Testis (tissue), 3 donors: ENCODE data around the gene DPP6. TPM values are rescaled to one million over a fixed set of nuclear protein-coding genes. Genes with fewer than 3 reads are reported as not detected.

ENCODE experiments used
- DNase-seq: peaks from one replicate; pipeline ENCODE4 v3.0.0-alpha.2; 2019
- H3K27ac ChIP-seq, 2 donors: fragments of 200-600 bp; sonication (generic); one replicate each; pipeline ENCODE4 v1.5.1; 2019
- H3K27me3 ChIP-seq: fragments of 200-600 bp; sonication (generic); one replicate; pipeline ENCODE4 v1.5.1; 2019
- H3K36me3 ChIP-seq: fragments of 200-600 bp; sonication (generic); one replicate; pipeline ENCODE4 v1.5.1; 2017; ENCODE audit warnings: low read depth; ENCODE audit errors: missing control alignments
- H3K4me1 ChIP-seq: fragments of 200-600 bp; sonication (generic); one replicate; pipeline ENCODE4 v1.5.1; 2019
- H3K4me3 ChIP-seq, 2 donors: fragments of 200-600 bp; sonication (generic); one replicate each; pipeline ENCODE4 v1.5.1; 2017 to 2019
- H3K9me3 ChIP-seq: fragments of 200-600 bp; sonication (generic); one replicate; pipeline ENCODE4 v1.5.1; 2017
- CTCF ChIP-seq, 3 experiments: fragments of 450-650 bp in 2 of 3; fragments of 200-600 bp in 1 of 3; sonication (generic) in 1 of 3; IDR thresholded peaks; one replicate each; pipeline ENCODE4 v1.5.1; 2016 to 2019; ENCODE audit warnings: antibody characterized with exemption in 3 of 3, mild to moderate bottlenecking in 2 of 3, moderate library complexity in 1 of 3
- POLR2A ChIP-seq: fragments of 450-650 bp; IDR thresholded peaks from one replicate; pipeline ENCODE4 v1.6.1; 2017; ENCODE audit warnings: antibody characterized with exemption, mild to moderate bottlenecking, moderate library complexity
- WGBS, 2 donors: methylation state at CpG; one replicate each; pipeline ENCODE4 v1.1.5; 2018; 5-methylcytosine and 5-hydroxymethylcytosine counted together
- intact Hi-C: fragments of 100-400 bp; cut with DNase I; formaldehyde crosslinking; loops from one replicate; pipeline ENCODE4 v1.15.1; 2023; ENCODE audit warnings: low total_unique reads
- polyA plus RNA-seq: library from polyadenylated mRNA; stranded (reverse); fragments of 350-450 nt; fragmentation: Illumina TruSeq; extraction: RNeasy Lipid Tissue Mini Kit (QIAGEN cat#74804); gene quantifications from one replicate; pipeline ENCODE4 v1.2.3, GENCODE V29; 2014; ENCODE audit warnings: low read depth, low replicate concordance; ENCODE audit not compliant: insufficient read depth
- total RNA-seq, 2 donors: library from RNA; depleted of rRNA; stranded (reverse); fragments of >200 nt; gene quantifications; one replicate each; pipeline ENCODE4 v1.2.3, GENCODE V29; 2016

The DPP6 gene
- total and polyA plus RNA-seq, 3 donors from 2014 or later: 26.0 to 78.3 (median 52.8) TPM

GRCh38 chr7:154332811-154333580 is 280.8 kb downstream of the DPP6 start:
- no peak for TF ChIP-seq CTCF (IDR thresholded peaks at IDR 0.05)
- no peak for TF ChIP-seq POLR2A
- Histone ChIP-seq H3K27me3 (no peaks in the 10 kb centered on the region), H3K27ac (no peak overlapping the region), H3K4me1 (no peaks in the 10 kb centered on the region), H3K4me3 (no peak overlapping the region), H3K9me3 (no peaks in the 10 kb centered on the region), H3K36me3 (no peaks in the 10 kb centered on the region)
- DNase-seq: no peak
- 73 to 74% methylated on average over 15 of the region's 15 CpGs for WGBS, 2 donors
- intact Hi-C loops: no loop called here

GRCh38 chr7:154336295-154336694 is 284.1 kb downstream of the DPP6 start:
- H3K4me1 ChIP-seq: no peaks in the 10 kb centered on the region
- H3K36me3 ChIP-seq: no peaks in the 10 kb centered on the region
- intact Hi-C loops: no loop called here
- H3K27ac ChIP-seq: no peak overlapping the region
- H3K4me3 ChIP-seq: no peak overlapping the region
- H3K27me3 ChIP-seq: no peaks in the 10 kb centered on the region
- DNase-seq: no peak
- no peak for TF ChIP-seq POLR2A
- no peak for TF ChIP-seq CTCF (IDR thresholded peaks at IDR 0.05)
- no peaks in the 10 kb centered on the region for H3K9me3 ChIP-seq
- WGBS, 2 donors: 90 to 94% methylated on average over 2 to 12 of the region's 12 CpGs

- no peak for DNase-seq
- Histone ChIP-seq H3K27me3 (no peaks in the 10 kb centered on the region), H3K4me3 (no peak overlapping the region), H3K27ac (no peak overlapping the region), H3K9me3 (no peaks in the 10 kb centered on the region), H3K36me3 (no peaks in the 10 kb centered on the region), H3K4me1 (no peaks in the 10 kb centered on the region)
- intact Hi-C loops: no loop called here
- 59% methylated on average over 23 of the region's 23 CpGs for WGBS, 2 donors
- TF ChIP-seq CTCF (IDR thresholded peaks at IDR 0.05) (no peak), POLR2A (no peak)
These were observed 286.7 kb downstream of the DPP6 start for GRCh38 chr7:154338701-154339506.

- H3K36me3 ChIP-seq: no peaks in the 10 kb centered on the region
- no peak overlapping the region for H3K4me3 ChIP-seq
- H3K4me1 ChIP-seq: no peaks in the 10 kb centered on the region
- H3K27ac ChIP-seq: no peak overlapping the region
- no peaks in the 10 kb centered on the region for H3K27me3 ChIP-seq
- no peak for DNase-seq
- TF ChIP-seq CTCF (IDR thresholded peaks at IDR 0.05) (no peak), POLR2A (no peak)
- 91 to 93% methylated on average over 14 of the region's 14 CpGs for WGBS, 2 donors
- no peaks in the 10 kb centered on the region for H3K9me3 ChIP-seq
- intact Hi-C loops: no loop called here
These were observed 290.9 kb downstream of the DPP6 start for GRCh38 chr7:154342971-154343633.
